HepG2 (cell line): ENCODE measurements around the gene NRN1L. TPM values are rescaled to one million over a fixed set of nuclear protein-coding genes. Genes with fewer than 3 reads are reported as not detected.
A peak's percentile ranks its signal among the peaks of the same experiment; 100 is the strongest.

Experiments used
- FIP1L1 ChIP-seq: fragments of 200-400 bp; formaldehyde crosslinking; IDR thresholded peaks from 2 replicates; pipeline ENCODE4 v1.6.1; 2018; ENCODE audit warnings: low read depth, mild to moderate bottlenecking, low read length, moderate library complexity, borderline replicate concordance; ENCODE audit not compliant: insufficient read depth
- GATAD2A ChIP-seq: IDR thresholded peaks from 2 replicates; pipeline ENCODE4 v1.6.1; 2016
- GLI4 ChIP-seq: sonication (generic); formaldehyde crosslinking; IDR thresholded peaks from 2 replicates; pipeline ENCODE4 v1.5.1; 2020; ENCODE audit warnings: missing genetic modification reagents, mild to moderate bottlenecking, moderate library complexity, borderline replicate concordance
- HOXA9 ChIP-seq: sonication (generic); formaldehyde crosslinking; IDR thresholded peaks from 2 replicates; pipeline ENCODE4 v1.8.1; 2022; ENCODE audit warnings: missing genetic modification reagents, mild to moderate bottlenecking, moderate library complexity, borderline replicate concordance
- MLXIP ChIP-seq: sonication (generic); formaldehyde crosslinking; IDR thresholded peaks from 2 replicates; pipeline ENCODE4 v1.9.0; 2021; ENCODE audit warnings: missing genetic modification reagents, borderline replicate concordance
- MXI1 ChIP-seq: IDR thresholded peaks from 3 replicates; pipeline ENCODE4 v1.6.1; 2012; ENCODE audit warnings: low read depth, low read length, inconsistent platforms, borderline replicate concordance
- POLR2G ChIP-seq: fragments of 200-400 bp; formaldehyde crosslinking; IDR thresholded peaks from 2 replicates; pipeline ENCODE4 v1.6.1; 2018; ENCODE audit warnings: mild to moderate bottlenecking, low read depth, low read length, moderate library complexity
- RELA ChIP-seq: sonication (generic); formaldehyde crosslinking; IDR thresholded peaks from 2 replicates; pipeline ENCODE4 v1.4.0; 2020; ENCODE audit warnings: missing genetic modification reagents
- STAT5B ChIP-seq: sonication (generic); formaldehyde crosslinking; IDR thresholded peaks from 2 replicates; pipeline ENCODE4 v1.4.0; 2020; ENCODE audit warnings: missing genetic modification reagents
- TEAD2 ChIP-seq: sonication (generic); formaldehyde crosslinking; IDR thresholded peaks from 2 replicates; pipeline ENCODE4 v1.9.0; 2021; ENCODE audit warnings: missing genetic modification reagents
- TEF ChIP-seq: sonication (generic); formaldehyde crosslinking; IDR thresholded peaks from 2 replicates; pipeline ENCODE4 v1.5.0; 2020; ENCODE audit warnings: missing genetic modification reagents
- ZNF230 ChIP-seq: sonication (generic); formaldehyde crosslinking; IDR thresholded peaks from 2 replicates; pipeline ENCODE4 v1.4.0; 2020; ENCODE audit warnings: mild to moderate bottlenecking, missing genetic modification reagents
- ZNF557 ChIP-seq: sonication (generic); formaldehyde crosslinking; IDR thresholded peaks from 2 replicates; pipeline ENCODE4 v1.4.0; 2020; ENCODE audit warnings: missing genetic modification reagents
- ZNF605 ChIP-seq: sonication (generic); formaldehyde crosslinking; IDR thresholded peaks from 2 replicates; pipeline ENCODE4 v1.8.0; 2022; ENCODE audit warnings: mild to moderate bottlenecking, missing genetic modification reagents
- ZNF615 ChIP-seq: sonication (generic); formaldehyde crosslinking; IDR thresholded peaks from 2 replicates; pipeline ENCODE4 v1.5.0; 2020; ENCODE audit warnings: mild to moderate bottlenecking, missing genetic modification reagents, borderline replicate concordance
- ZNF879 ChIP-seq: sonication (generic); formaldehyde crosslinking; IDR thresholded peaks from 2 replicates; pipeline ENCODE4 v1.8.1; 2023; ENCODE audit warnings: missing genetic modification reagents
- polyA plus RNA-seq, 8 experiments: library from polyadenylated mRNA; depleted of rRNA in 3 of 8; stranded (reverse) in 7 of 8; unstranded in 1 of 8; fragments of >200 nt; fragmentation: Illumina TruSeq in 4 of 8; extraction: Trizol in 4 of 8; gene quantifications; 2 replicates each; pipeline versions ENCODE4 v1.2.1 to v1.2.3, GENCODE V29; 2011 to 2016; ENCODE audit warnings: low read depth in 4 of 8, missing spikeins in 1 of 8, mixed read lengths in 1 of 8; ENCODE audit not compliant: insufficient read depth in 1 of 8
- total RNA-seq, 5 experiments: library from RNA; depleted of rRNA; stranded (reverse); fragments of >200 nt; fragmentation: Illumina TruSeq; extraction: Trizol; gene quantifications; 2 replicates each; pipeline ENCODE4 v1.2.3, GENCODE V29; 2016; ENCODE audit warnings: low read depth in 1 of 5
- TF ChIP-seq, protein P1 (sequence below): sonication (generic); formaldehyde crosslinking; IDR thresholded peaks from 2 replicates; pipeline ENCODE4 v1.4.0; 2020; ENCODE audit warnings: missing genetic modification reagents, mild to moderate bottlenecking, borderline replicate concordance
- TF ChIP-seq, protein P2 (sequence below): sonication (generic); formaldehyde crosslinking; IDR thresholded peaks from 2 replicates; pipeline ENCODE4 v1.4.0; 2020; ENCODE audit warnings: missing genetic modification reagents, borderline replicate concordance
- TF ChIP-seq, protein P3 (sequence below): sonication (generic); formaldehyde crosslinking; IDR thresholded peaks from 2 replicates; pipeline ENCODE4 v1.8.1; 2023; ENCODE audit warnings: mild to moderate bottlenecking, moderate library complexity, missing genetic modification reagents
- TF ChIP-seq, protein P4 (sequence below): sonication (generic); formaldehyde crosslinking; IDR thresholded peaks from 2 replicates; pipeline ENCODE4 v1.4.0; 2020; ENCODE audit warnings: missing genetic modification reagents
- TF ChIP-seq, protein P5 (sequence below): sonication (generic); formaldehyde crosslinking; IDR thresholded peaks from 2 replicates; pipeline ENCODE4 v1.4.0; 2020; ENCODE audit warnings: missing genetic modification reagents

The NRN1L gene
- total and polyA plus RNA-seq, 2 of the 13 experiments (the other 11 are each of a cell fraction or from before 2014, with no cell fraction given): 0.53 to 1.2 TPM

- TF ChIP-seq MLXIP (CRISPR knock-in tag) (no peak), ZNF230 (no peak), TEF (CRISPR knock-in tag) (no peak), ZNF557 (no peak), TEAD2 (CRISPR knock-in tag) (no peak), MXI1 (no peak), ZNF605 (CRISPR knock-in tag) (no peak), FIP1L1 (no peak), ZNF615 (CRISPR knock-in tag) (no peak), GLI4 (CRISPR knock-in tag) (0 out of 2 replicates have a peak, but pooled peaks have one; percentile 47), POLR2G (no peak), RELA (CRISPR knock-in tag) (no peak), GATAD2A (CRISPR knock-in tag) (no peak), HOXA9 (CRISPR knock-in tag) (no peak), STAT5B (CRISPR knock-in tag) (no peak), ZNF879 (CRISPR knock-in tag) (no peak)
- TF ChIP-seq, protein P1, sequence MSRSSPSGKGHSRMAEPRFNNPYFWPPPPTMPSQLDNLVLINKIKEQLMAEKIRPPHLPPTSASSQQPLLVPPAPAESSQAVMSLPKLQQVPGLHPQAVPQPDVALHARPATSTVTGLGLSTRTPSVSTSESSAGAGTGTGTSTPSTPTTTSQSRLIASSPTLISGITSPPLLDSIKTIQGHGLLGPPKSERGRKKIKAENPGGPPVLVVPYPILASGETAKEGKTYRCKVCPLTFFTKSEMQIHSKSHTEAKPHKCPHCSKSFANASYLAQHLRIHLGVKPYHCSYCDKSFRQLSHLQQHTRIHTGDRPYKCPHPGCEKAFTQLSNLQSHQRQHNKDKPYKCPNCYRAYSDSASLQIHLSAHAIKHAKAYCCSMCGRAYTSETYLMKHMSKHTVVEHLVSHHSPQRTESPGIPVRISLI (CRISPR knock-in tag): no peak
- TF ChIP-seq, protein P2, sequence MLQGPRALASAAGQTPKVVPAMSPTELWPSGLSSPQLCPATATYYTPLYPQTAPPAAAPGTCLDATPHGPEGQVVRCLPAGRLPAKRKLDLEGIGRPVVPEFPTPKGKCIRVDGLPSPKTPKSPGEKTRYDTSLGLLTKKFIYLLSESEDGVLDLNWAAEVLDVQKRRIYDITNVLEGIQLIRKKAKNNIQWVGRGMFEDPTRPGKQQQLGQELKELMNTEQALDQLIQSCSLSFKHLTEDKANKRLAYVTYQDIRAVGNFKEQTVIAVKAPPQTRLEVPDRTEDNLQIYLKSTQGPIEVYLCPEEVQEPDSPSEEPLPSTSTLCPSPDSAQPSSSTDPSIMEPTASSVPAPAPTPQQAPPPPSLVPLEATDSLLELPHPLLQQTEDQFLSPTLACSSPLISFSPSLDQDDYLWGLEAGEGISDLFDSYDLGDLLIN (CRISPR knock-in tag): no peak
- TF ChIP-seq, protein P3, sequence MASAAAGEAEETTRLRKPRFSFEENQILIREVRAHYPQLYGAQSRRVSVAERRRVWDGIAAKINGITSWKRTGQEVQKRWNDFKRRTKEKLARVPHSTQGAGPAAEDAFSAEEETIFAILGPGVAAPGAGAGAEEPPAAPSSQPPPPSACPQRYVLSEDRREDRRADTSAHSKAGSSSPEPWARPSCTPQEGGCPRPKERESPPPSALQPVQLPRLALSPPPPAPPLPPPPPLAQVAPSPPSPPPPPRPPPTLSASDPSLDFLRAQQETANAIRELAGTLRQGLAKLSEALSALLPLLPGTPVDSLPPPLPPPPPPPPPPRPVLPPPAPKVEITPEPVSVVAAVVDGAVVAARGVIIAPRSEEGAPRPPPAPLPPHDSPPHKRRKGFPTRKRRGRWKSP (CRISPR knock-in tag): no peak
- TF ChIP-seq, protein P4, sequence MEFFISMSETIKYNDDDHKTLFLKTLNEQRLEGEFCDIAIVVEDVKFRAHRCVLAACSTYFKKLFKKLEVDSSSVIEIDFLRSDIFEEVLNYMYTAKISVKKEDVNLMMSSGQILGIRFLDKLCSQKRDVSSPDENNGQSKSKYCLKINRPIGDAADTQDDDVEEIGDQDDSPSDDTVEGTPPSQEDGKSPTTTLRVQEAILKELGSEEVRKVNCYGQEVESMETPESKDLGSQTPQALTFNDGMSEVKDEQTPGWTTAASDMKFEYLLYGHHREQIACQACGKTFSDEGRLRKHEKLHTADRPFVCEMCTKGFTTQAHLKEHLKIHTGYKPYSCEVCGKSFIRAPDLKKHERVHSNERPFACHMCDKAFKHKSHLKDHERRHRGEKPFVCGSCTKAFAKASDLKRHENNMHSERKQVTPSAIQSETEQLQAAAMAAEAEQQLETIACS: 0 out of 2 replicates have a peak, but pooled peaks have one; percentile 32
- TF ChIP-seq, protein P5, sequence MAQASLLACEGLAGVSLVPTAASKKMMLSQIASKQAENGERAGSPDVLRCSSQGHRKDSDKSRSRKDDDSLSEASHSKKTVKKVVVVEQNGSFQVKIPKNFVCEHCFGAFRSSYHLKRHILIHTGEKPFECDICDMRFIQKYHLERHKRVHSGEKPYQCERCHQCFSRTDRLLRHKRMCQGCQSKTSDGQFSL (CRISPR knock-in tag): no peak
Observed at GRCh38 chr16:67883146-67883871, 1.4 kb upstream of the NRN1L start (continued).
